K562 (cell line): ENCODE data around the gene RNASEH2A. TPM values are rescaled to one million over a fixed set of nuclear protein-coding genes. Genes with fewer than 3 reads are reported as not detected.

Experiments used
- ARNT ChIP-seq, 2 experiments: fragments of 450-650 bp; IDR thresholded peaks; 2 replicates each; pipeline ENCODE4 v1.6.1; 2016; ENCODE audit warnings: mild to moderate bottlenecking in 1 of 2
- ATF1 ChIP-seq, 2 experiments: fragments of 450-650 bp in 1 of 2; IDR thresholded peaks; 2 replicates each; pipeline ENCODE4 v1.6.1; 2016; ENCODE audit warnings: missing compliant biosample characterization in 1 of 2, missing genetic modification characterization in 1 of 2
- CXXC5 ChIP-seq: fragments of 250-450 bp; sonication (Bioruptor Pico); IDR thresholded peaks from 2 replicates; pipeline ENCODE4 v1.8.0; 2022; ENCODE audit warnings: inconsistent platforms, mild to moderate bottlenecking, moderate library complexity
- DLX4 ChIP-seq: fragments of 250-450 bp; sonication (Bioruptor Pico); IDR thresholded peaks from 2 replicates; pipeline ENCODE4 v1.6.1; 2021; ENCODE audit warnings: mild to moderate bottlenecking
- E2F4 ChIP-seq: sonication (generic); formaldehyde crosslinking; IDR thresholded peaks from 2 replicates; pipeline ENCODE4 v1.8.0; 2022; ENCODE audit warnings: mild to moderate bottlenecking, low read depth, missing genetic modification reagents
- ELF1 ChIP-seq: fragments of 200-800 bp; sonication (Bioruptor generic); IDR thresholded peaks from 2 replicates; pipeline ENCODE4 v1.6.1; 2016; ENCODE audit warnings: missing genetic modification characterization, missing compliant biosample characterization
- FOSL1 ChIP-seq: fragments of 200-800 bp; sonication (Bioruptor generic); conservative IDR thresholded peaks from 2 replicates; pipeline ENCODE4 v1.6.1; 2016; ENCODE audit warnings: missing genetic modification characterization, missing compliant biosample characterization
- HOMEZ ChIP-seq: fragments of 250-450 bp; sonication (Bioruptor Pico); IDR thresholded peaks from 2 replicates; pipeline ENCODE4 v1.4.0; 2020; ENCODE audit warnings: mild to moderate bottlenecking, moderate library complexity
- KHSRP ChIP-seq: fragments of 450-650 bp; IDR thresholded peaks from 2 replicates; pipeline ENCODE4 v1.6.1; 2017
- MIER1 ChIP-seq: fragments of 450-650 bp; IDR thresholded peaks from 2 replicates; pipeline ENCODE4 v1.6.1; 2016; ENCODE audit warnings: antibody characterized with exemption, mild to moderate bottlenecking, low read depth
- MXI1 ChIP-seq: IDR thresholded peaks from 2 replicates; pipeline ENCODE4 v1.6.1; 2011; ENCODE audit warnings: low read depth, mild to moderate bottlenecking, improper control_type of control experiment, low read length
- NFE2 ChIP-seq: IDR thresholded peaks from 2 replicates; pipeline ENCODE4 v1.6.1; 2014; ENCODE audit warnings: antibody characterized with exemption, low read depth
- NR2C2 ChIP-seq, 2 experiments: fragments of 200-800 bp in 1 of 2; sonication (Bioruptor generic) in 1 of 2; sonication (generic) in 1 of 2; formaldehyde crosslinking in 1 of 2; IDR thresholded peaks; 2 replicates each; pipeline versions ENCODE4 v1.6.1 to v1.8.0; 2016 to 2022; ENCODE audit warnings: mild to moderate bottlenecking in 1 of 2, missing compliant biosample characterization in 1 of 2, missing genetic modification characterization in 1 of 2, missing genetic modification reagents in 1 of 2
- POLR2AphosphoS5 ChIP-seq: IDR thresholded peaks from 2 replicates; pipeline ENCODE4 v1.6.1; 2011; ENCODE audit warnings: mild to moderate bottlenecking, low read depth, low read length, moderate library complexity; ENCODE audit not compliant: control insufficient read depth, insufficient read depth
- RBFOX2 ChIP-seq: fragments of 200-400 bp; formaldehyde crosslinking; IDR thresholded peaks from 2 replicates; pipeline ENCODE4 v1.6.1; 2017; ENCODE audit warnings: low read depth, mild to moderate bottlenecking, low read length, moderate library complexity
- SMC3 ChIP-seq: conservative IDR thresholded peaks from 2 replicates; pipeline ENCODE4 v1.6.1; 2011; ENCODE audit warnings: low read depth, low read length, improper control_type of control experiment; ENCODE audit not compliant: insufficient read depth
- SRSF1 ChIP-seq: fragments of 200-400 bp; formaldehyde crosslinking; IDR thresholded peaks from 2 replicates; pipeline ENCODE4 v1.6.1; 2017; ENCODE audit warnings: mild to moderate bottlenecking, low read depth, low read length, moderate library complexity
- SRSF7 ChIP-seq: fragments of 200-400 bp; formaldehyde crosslinking; optimal IDR thresholded peaks from 2 replicates; pipeline ENCODE3; 2017; ENCODE audit warnings: mild to moderate bottlenecking, low read depth, low read length
- THAP7 ChIP-seq: fragments of 250-450 bp; sonication (Bioruptor Pico); IDR thresholded peaks from 2 replicates; pipeline ENCODE4 v1.5.0; 2021
- THRA ChIP-seq: fragments of 450-650 bp; IDR thresholded peaks from 2 replicates; pipeline ENCODE4 v1.6.1; 2017; ENCODE audit warnings: mild to moderate bottlenecking, moderate library complexity
- ZFX ChIP-seq: sonication (generic); formaldehyde crosslinking; IDR thresholded peaks from 2 replicates; pipeline ENCODE4 v1.8.0; 2022; ENCODE audit warnings: mild to moderate bottlenecking, missing genetic modification reagents, moderate library complexity
- polyA plus RNA-seq, 8 experiments: library from polyadenylated mRNA; depleted of rRNA in 4 of 8; stranded (reverse) in 5 of 8; unstranded in 3 of 8; fragments of >200 nt; fragmentation: Nextera tagmentation in 2 of 8; fragmentation: Illumina TruSeq in 1 of 8; extraction: Ambion mirVana in 2 of 8; extraction: Trizol in 1 of 8; gene quantifications; 2 replicates each; pipeline versions ENCODE4 v1.2.1 to v1.2.3, GENCODE V29; 2011 to 2014; ENCODE audit warnings: inconsistent platforms in 1 of 8, missing spikeins in 1 of 8
- total RNA-seq, 7 experiments: library from RNA; depleted of rRNA in 6 of 7; stranded (reverse); fragments of >200 nt in 6 of 7; fragmentation: Illumina TruSeq in 2 of 7; extraction: Trizol in 2 of 7; gene quantifications; 2 replicates each; pipeline versions ENCODE4 v1.2.1 to v1.2.3, GENCODE V29; 2011 to 2021; ENCODE audit warnings: low replicate concordance in 1 of 7

The RNASEH2A gene
- total and polyA plus RNA-seq, 9 of the 15 experiments (the other 6 are each of a cell fraction or from before 2014, with no cell fraction given) = 22.3 to 78.0 (median 61.7) TPM

GRCh38 chr19:12833738-12834565 is 27.6 kb downstream of the RNASEH2A start (continued):
- TF ChIP-seq HOMEZ (no peak), SRSF7 (no peak), DLX4 (no peak), ELF1 (no peak), ATF1 (CRISPR knock-in tag; IDR thresholded peaks at IDR 0.05) (no peak), ATF1 (tag; IDR thresholded peaks at IDR 0.05) (no peak), KHSRP (no peak), MIER1 (no peak), SMC3 (no peak), POLR2AphosphoS5 (no peak), MXI1 (no peak), NR2C2 (CRISPR knock-in tag; IDR thresholded peaks at IDR 0.05) (no peak), NR2C2 (tag; IDR thresholded peaks at IDR 0.05) (no peak), THAP7 (CRISPR knock-in tag) (no peak), THRA (no peak), SRSF1 (no peak), NFE2 (no peak), ZFX (CRISPR knock-in tag) (no peak), RBFOX2 (peak; percentile 36; the same call in 1 of the 2 replicates), ARNT (IDR thresholded peaks at IDR 0.05) (no peak), CXXC5 (CRISPR knock-in tag) (peak; percentile 50), E2F4 (CRISPR knock-in tag) (no peak), FOSL1 (tag) (no peak)
